GM23338 (cell line): ENCODE data around the gene SIX6. TPM values are rescaled to one million over a fixed set of nuclear protein-coding genes. Genes with fewer than 3 reads are reported as not detected.
A peak's percentile ranks its signal among the peaks of the same experiment; 100 is the strongest.

Experiments
- ATAC-seq: fragments of 200-7000 bp; cut with Tn5 transposase; 3 replicates; pipeline ENCODE4 v1.9.1; 2020
- DNase-seq: peaks from one replicate; pipeline ENCODE4 v3.0.0-alpha.2; 2015; ENCODE audit warnings: low spot score
- H2AFZ ChIP-seq: fragments of 200-600 bp; sonication (generic); 2 replicates; pipeline ENCODE4 v1.8.0; 2016; ENCODE audit warnings: antibody characterized with exemption, mild to moderate bottlenecking, moderate library complexity
- H3F3A ChIP-seq: fragments of 200-600 bp; sonication (generic); replicated peaks from 2 replicates; pipeline ENCODE4 v1.8.0; 2017; ENCODE audit warnings: antibody characterized with exemption, mixed run types, low read depth
- H3K27ac ChIP-seq: fragments of 200-600 bp; sonication (generic); 2 replicates; pipeline ENCODE4 v1.6.1; 2016; ENCODE audit warnings: low read depth
- H3K27me3 ChIP-seq: fragments of 200-600 bp; sonication (generic); 2 replicates; pipeline ENCODE4 v1.8.0; 2016; ENCODE audit warnings: mild to moderate bottlenecking, mixed run types, moderate library complexity; ENCODE audit not compliant: insufficient read depth
- H3K36me3 ChIP-seq: fragments of 200-600 bp; sonication (generic); 2 replicates; pipeline ENCODE4 v1.8.0; 2016; ENCODE audit warnings: mild to moderate bottlenecking; ENCODE audit not compliant: insufficient read depth
- H3K4me1 ChIP-seq: fragments of 200-600 bp; sonication (generic); 2 replicates; pipeline ENCODE4 v1.8.0; 2016; ENCODE audit warnings: mild to moderate bottlenecking, moderate library complexity; ENCODE audit not compliant: insufficient read depth
- H3K4me2 ChIP-seq: fragments of 200-600 bp; sonication (generic); 2 replicates; pipeline ENCODE4 v1.7.1; 2017; ENCODE audit warnings: mixed run types
- H3K4me3 ChIP-seq: fragments of 200-600 bp; sonication (generic); 2 replicates; pipeline ENCODE4 v1.6.1; 2016; ENCODE audit warnings: mixed run types
- H3K79me2 ChIP-seq: fragments of 200-600 bp; sonication (generic); replicated peaks from 2 replicates; pipeline ENCODE4 v1.8.0; 2017; ENCODE audit warnings: mild to moderate bottlenecking; ENCODE audit not compliant: insufficient read depth
- H3K9me2 ChIP-seq: fragments of 200-600 bp; sonication (generic); 2 replicates; pipeline ENCODE4 v1.8.0; 2017; ENCODE audit not compliant: insufficient read depth
- H4K20me1 ChIP-seq: fragments of 200-600 bp; sonication (generic); replicated peaks from 2 replicates; pipeline ENCODE4 v1.8.0; 2017; ENCODE audit warnings: mild to moderate bottlenecking; ENCODE audit not compliant: insufficient read depth
- H3K27ac Mint-ChIP-seq: 2 replicates; pipeline ENCODE4 v1.8.0; 2020; ENCODE audit warnings: inconsistent platforms, mild to moderate bottlenecking, moderate library complexity, mixed read lengths
- H3K27me3 Mint-ChIP-seq: 3 replicates; pipeline ENCODE4 v1.8.0; 2022; ENCODE audit warnings: low read depth, mild to moderate bottlenecking, moderate library complexity, mixed read lengths, inconsistent platforms; ENCODE audit not compliant: insufficient read depth, poor library complexity
- H3K36me3 Mint-ChIP-seq: 3 replicates; pipeline ENCODE4 v1.8.0; 2021; ENCODE audit warnings: low read depth, mild to moderate bottlenecking, inconsistent platforms, moderate library complexity, mixed read lengths
- H3K4me1 Mint-ChIP-seq: 3 replicates; pipeline ENCODE4 v1.8.0; 2020; ENCODE audit warnings: mild to moderate bottlenecking, inconsistent platforms, mixed read lengths
- H3K4me3 Mint-ChIP-seq: 3 replicates; pipeline ENCODE4 v1.8.0; 2021; ENCODE audit warnings: moderate library complexity, mild to moderate bottlenecking, inconsistent platforms, mixed read lengths
- H3K9me3 Mint-ChIP-seq: 3 replicates; pipeline ENCODE4 v1.8.0; 2020; ENCODE audit warnings: moderate library complexity, mild to moderate bottlenecking, inconsistent platforms, mixed read lengths
- CREB1 ChIP-seq: fragments of 250-450 bp; sonication (Bioruptor Pico); IDR thresholded peaks from 2 replicates; pipeline ENCODE4 v1.5.0; 2020; ENCODE audit warnings: low read depth, mild to moderate bottlenecking, moderate library complexity
- CTCF ChIP-seq, 2 experiments: fragments of 200-600 bp in 1 of 2; sonication (generic) in 1 of 2; conservative IDR thresholded peaks; 2 replicates each; pipeline versions ENCODE4 v1.5.1 to v1.6.1; 2016 to 2017; ENCODE audit warnings: antibody characterized with exemption in 2 of 2, low read depth in 2 of 2, mild to moderate bottlenecking in 2 of 2, moderate library complexity in 1 of 2
- NANOG ChIP-seq: IDR thresholded peaks from 2 replicates; pipeline ENCODE4 v1.6.1; 2016; ENCODE audit warnings: antibody characterized with exemption, borderline replicate concordance
- POLR2AphosphoS5 ChIP-seq: IDR thresholded peaks from 2 replicates; pipeline ENCODE4 v1.6.1; 2016; ENCODE audit warnings: antibody characterized with exemption, low read depth
- REST ChIP-seq: IDR thresholded peaks from one replicate; pipeline ENCODE4 v1.6.1; 2018; ENCODE audit warnings: antibody characterized with exemption; ENCODE audit not compliant: unreplicated experiment
- ZNF114 ChIP-seq: fragments of 250-450 bp; sonication (Bioruptor Pico); IDR thresholded peaks from 2 replicates; pipeline ENCODE4 v1.5.0; 2020; ENCODE audit warnings: mild to moderate bottlenecking, moderate library complexity
- polyA plus RNA-seq: library from polyadenylated mRNA; unstranded; fragments of >200 nt; fragmentation: Nextera tagmentation; extraction: Ambion mirVana; gene quantifications from 2 replicates; pipeline ENCODE4 v1.2.1, GENCODE V29; 2016
- total RNA-seq: library from RNA; depleted of rRNA; stranded (reverse); fragments of >200 nt; shearing (Covaris generic); gene quantifications from 2 replicates; pipeline ENCODE4 v1.2.3, GENCODE V29; 2014
- TF ChIP-seq, protein P1 (sequence below): IDR thresholded peaks from 2 replicates; pipeline ENCODE4 v1.6.1; 2016; ENCODE audit warnings: antibody characterized with exemption

SIX6 gene
- total and polyA plus RNA-seq, 2 experiments from 2014 or later: 0.11 TPM; not detected in 1

DNA sequence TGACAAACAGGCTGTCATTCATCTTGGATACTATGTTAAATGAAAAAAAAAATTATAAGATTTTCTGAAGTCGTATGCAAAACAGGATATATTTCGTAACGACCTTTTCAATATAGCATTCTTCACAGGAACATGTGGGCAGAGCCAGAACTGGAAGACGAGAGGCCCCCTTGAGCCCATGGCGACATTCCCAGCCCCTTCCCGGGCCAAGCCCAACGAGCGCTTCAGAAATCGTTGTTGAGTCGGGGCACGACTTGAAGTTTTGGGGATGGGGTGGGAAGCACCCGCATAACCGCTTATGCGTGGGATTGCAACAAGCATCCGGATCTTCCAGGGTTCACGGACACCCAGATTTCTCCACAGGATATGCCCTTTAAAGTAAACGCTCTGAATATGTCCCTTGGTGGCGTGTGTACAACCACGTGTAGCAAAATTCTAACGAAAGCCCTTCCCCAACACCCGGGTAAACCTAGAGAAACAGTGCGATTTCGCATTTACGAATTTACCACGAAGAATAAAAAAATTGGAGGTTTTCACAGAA, 23.8 kb upstream of the SIX6 start (continued):
- TF ChIP-seq REST (no peak), CREB1 (no peak), CTCF (conservative IDR thresholded peaks at IDR 0.05; ENCODE audit: low read depth in 2 of 2) (no peak), NANOG (no peak), ZNF114 (CRISPR knock-in tag) (no peak)
- TF ChIP-seq, protein P1, sequence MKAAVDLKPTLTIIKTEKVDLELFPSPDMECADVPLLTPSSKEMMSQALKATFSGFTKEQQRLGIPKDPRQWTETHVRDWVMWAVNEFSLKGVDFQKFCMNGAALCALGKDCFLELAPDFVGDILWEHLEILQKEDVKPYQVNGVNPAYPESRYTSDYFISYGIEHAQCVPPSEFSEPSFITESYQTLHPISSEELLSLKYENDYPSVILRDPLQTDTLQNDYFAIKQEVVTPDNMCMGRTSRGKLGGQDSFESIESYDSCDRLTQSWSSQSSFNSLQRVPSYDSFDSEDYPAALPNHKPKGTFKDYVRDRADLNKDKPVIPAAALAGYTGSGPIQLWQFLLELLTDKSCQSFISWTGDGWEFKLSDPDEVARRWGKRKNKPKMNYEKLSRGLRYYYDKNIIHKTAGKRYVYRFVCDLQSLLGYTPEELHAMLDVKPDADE: no peak

- no peak within 1 kb of the TSS for H3K27ac Mint-ChIP-seq
- TF ChIP-seq POLR2AphosphoS5 (peak; percentile 45; the same call in 1 of the 2 replicates), REST (no peak)
- TF ChIP-seq, protein P1: no peak
Measured at GRCh38 chr14:60485598-60486251, 23.2 kb upstream of the SIX6 start, which contains the start of gene C14orf39. Gene C14orf39 (minus strand): TSS chr14:60486063. CDS start chr14:60485078, 985 bp downstream.

More at GRCh38 chr14:60485598-60486251, 23.2 kb upstream of the SIX6 start, which contains the start of gene C14orf39:
- DNase-seq (peak; percentile 84), ATAC-seq (peak; percentile 92)
- peak within 1 kb of the TSS; percentile 83 for H3K4me3 Mint-ChIP-seq
- H3K4me3 ChIP-seq: peak within 1 kb of the TSS; percentile 71
- peaks cover 2% of the 10 kb centered on the region; the same call in 1 of the 3 replicates for H3K9me3 Mint-ChIP-seq
- peaks cover 9% of the 10 kb centered on the region for H3K27me3 Mint-ChIP-seq
- peaks cover 53% of the 10 kb centered on the region for H3K27me3 ChIP-seq
- peak within 1 kb of the TSS; percentile 88 for H3K4me2 ChIP-seq
- H3K4me1 ChIP-seq: 0 out of 2 replicates have a peak, but pooled peaks cover 4% of the 10 kb centered on the region
- no peak within 1 kb of the TSS for H3K27ac ChIP-seq
- H3K9me2 ChIP-seq: no peaks in the 10 kb centered on the region
- no peaks in the 10 kb centered on the region for H3K36me3 ChIP-seq
- no peaks in the 10 kb centered on the region for H3F3A ChIP-seq
- H2AFZ ChIP-seq: peak within 1 kb of the TSS; percentile 98
- peaks cover 2% of the 10 kb centered on the region; the same call in 2 of the 3 replicates for H3K36me3 Mint-ChIP-seq
- H3K79me2 ChIP-seq: no peaks in the 10 kb centered on the region
- no peaks in the 10 kb centered on the region for H4K20me1 ChIP-seq
- H3K4me1 Mint-ChIP-seq: peaks cover 3% of the 10 kb centered on the region; the same call in 1 of the 3 replicates
